Transverse colon (tissue), 4 donors: ENCODE data around the gene MYH7B. TPM values are rescaled to one million over a fixed set of nuclear protein-coding genes. Genes with fewer than 3 reads are reported as not detected.

Experiments
- DNase-seq: peaks from one replicate; pipeline ENCODE4 v3.0.0-alpha.2; 2019
- H3K27ac ChIP-seq, 4 donors: fragments of 200-600 bp; sonication (generic); 2 replicates each; pipeline ENCODE4 v1.5.1; 2016 to 2018; ENCODE audit warnings: inconsistent platforms in 4 of 4
- H3K27me3 ChIP-seq: fragments of 200-600 bp; sonication (generic); 2 replicates; pipeline ENCODE4 v1.5.1; 2017; ENCODE audit warnings: inconsistent platforms
- H3K36me3 ChIP-seq, 4 donors: fragments of 200-600 bp; sonication (generic); 2 replicates each; pipeline ENCODE4 v1.5.1; 2017 to 2019; ENCODE audit warnings: inconsistent platforms in 4 of 4
- H3K4me1 ChIP-seq, 4 donors: fragments of 200-600 bp; sonication (generic); 2 replicates each; pipeline ENCODE4 v1.5.1; 2017 to 2020; ENCODE audit warnings: inconsistent platforms in 4 of 4
- H3K4me3 ChIP-seq, 4 donors: fragments of 200-600 bp; sonication (generic); 1 replicate in 1 of 4; 2 replicates in 3 of 4; pipeline versions ENCODE4 v1.5.1 to v1.6.1; 2017 to 2019; ENCODE audit warnings: inconsistent platforms in 4 of 4
- H3K9me3 ChIP-seq, 2 donors: fragments of 200-600 bp; sonication (generic); 2 replicates each; pipeline ENCODE4 v1.5.1; 2017 to 2019; ENCODE audit warnings: inconsistent platforms in 2 of 2
- EP300 ChIP-seq: sonication (generic); formaldehyde crosslinking; IDR thresholded peaks from one replicate; pipeline ENCODE4 v1.6.1; 2017; ENCODE audit warnings: antibody characterized with exemption, low read depth
- POLR2A ChIP-seq: fragments of 450-650 bp; IDR thresholded peaks from one replicate; pipeline ENCODE4 v1.6.1; 2016; ENCODE audit warnings: antibody characterized with exemption, mild to moderate bottlenecking, moderate library complexity
- POLR2AphosphoS5 ChIP-seq, 3 donors: sonication (generic); formaldehyde crosslinking; IDR thresholded peaks; one replicate each; pipeline ENCODE4 v1.6.1; 2016; ENCODE audit warnings: antibody characterized with exemption in 3 of 3
- WGBS, 2 donors: methylation state at CpG; one replicate each; pipeline ENCODE4 v1.1.5; 2018; ENCODE audit warnings: low coverage in 1 of 2; 5-methylcytosine and 5-hydroxymethylcytosine counted together
- in situ Hi-C, 4 donors: fragments of 200-750 bp; cut with MboI; loops; one replicate each; pipeline versions ENCODE4 v1.15.0 to v1.15.1; 2017; ENCODE audit warnings: low sequenced_read_pairs in 3 of 4, low pct_ligation_motif_present in 1 of 4, low pct_unique_long_range_greater_than_20kb in 1 of 4
- intact Hi-C: fragments of 100-400 bp; cut with DNase I; formaldehyde crosslinking; loops from one replicate; pipeline ENCODE4 v1.15.1; 2023; ENCODE audit warnings: low total_unique reads
- total RNA-seq, 4 donors: library from RNA; depleted of rRNA; stranded (reverse); fragments of >200 nt; gene quantifications; one replicate each; pipeline ENCODE4 v1.1.0, GENCODE V29; 2016
- TF ChIP-seq, protein P1 (sequence below), 5 experiments: fragments of 200-600 bp in 3 of 5; fragments of 450-650 bp in 2 of 5; sonication (generic) in 3 of 5; IDR thresholded peaks; 1 replicate in 2 of 5; 2 replicates in 3 of 5; pipeline ENCODE4 v1.5.1; 2016 to 2017; ENCODE audit warnings: antibody characterized with exemption in 5 of 5, inconsistent platforms in 3 of 5, mild to moderate bottlenecking in 2 of 5, moderate library complexity in 1 of 5

The MYH7B gene
- total RNA-seq, 4 donors from 2014 or later: 0.20 to 0.75 (median 0.52) TPM

DNA sequence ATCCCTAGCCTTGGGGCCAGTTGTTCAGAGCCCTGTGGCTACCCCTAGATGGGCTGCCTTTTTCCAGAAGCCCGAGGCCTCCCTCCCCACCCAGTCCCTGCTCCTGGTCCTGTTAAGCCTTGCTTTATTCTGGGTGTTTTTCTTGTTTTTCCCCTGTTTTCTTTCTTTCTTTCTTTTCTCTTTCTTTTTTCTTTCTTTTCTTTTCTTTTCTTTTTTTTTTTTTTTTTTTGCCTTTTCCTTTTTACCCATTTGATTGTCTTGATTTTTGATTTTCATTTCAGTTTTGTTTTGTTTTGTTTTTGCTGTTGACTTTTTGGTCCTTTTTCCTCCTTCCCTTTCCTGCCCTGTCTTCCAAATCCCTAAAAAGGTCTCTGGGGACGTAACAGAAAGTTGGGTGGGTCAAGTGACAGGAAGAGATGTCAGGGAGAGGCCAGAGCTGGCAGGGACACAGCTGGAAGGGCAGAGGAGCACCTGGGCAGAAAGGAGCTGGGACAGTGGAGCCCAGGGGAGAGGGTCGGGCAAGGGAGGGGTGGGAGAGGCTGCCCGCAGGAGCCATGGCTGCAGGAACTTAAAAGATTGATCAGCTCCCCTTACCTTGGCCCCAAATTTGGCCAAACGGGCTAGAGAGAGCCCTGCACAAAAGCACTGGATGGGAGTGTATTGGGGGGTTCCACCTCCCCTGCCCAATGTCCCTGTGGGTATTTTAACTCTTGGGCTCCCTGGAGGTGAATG, 27.6 kb downstream of the MYH7B start:
- H3K27ac ChIP-seq: peak overlapping the region in 2 of 4 donors; percentile 13 to 46
- no peaks in the 10 kb centered on the region for H3K36me3 ChIP-seq
- no peaks in the 10 kb centered on the region for H3K9me3 ChIP-seq
- no peak overlapping the region for H3K4me3 ChIP-seq
- no peak for DNase-seq
- intact Hi-C loops: no loop called here
- in situ Hi-C loops: no loop called here
- TF ChIP-seq POLR2A (no peak), EP300 (no peak), POLR2AphosphoS5 (IDR thresholded peaks at IDR 0.05) (no peak)
- peaks cover 14% of the 10 kb centered on the region for H3K27me3 ChIP-seq
- 45 to 71% methylated on average over 1 to 5 of the region's 5 CpGs for WGBS, 2 donors
- peaks cover 10 to 25% (median 20%) of the 10 kb centered on the region in 4 donors for H3K4me1 ChIP-seq

DNA sequence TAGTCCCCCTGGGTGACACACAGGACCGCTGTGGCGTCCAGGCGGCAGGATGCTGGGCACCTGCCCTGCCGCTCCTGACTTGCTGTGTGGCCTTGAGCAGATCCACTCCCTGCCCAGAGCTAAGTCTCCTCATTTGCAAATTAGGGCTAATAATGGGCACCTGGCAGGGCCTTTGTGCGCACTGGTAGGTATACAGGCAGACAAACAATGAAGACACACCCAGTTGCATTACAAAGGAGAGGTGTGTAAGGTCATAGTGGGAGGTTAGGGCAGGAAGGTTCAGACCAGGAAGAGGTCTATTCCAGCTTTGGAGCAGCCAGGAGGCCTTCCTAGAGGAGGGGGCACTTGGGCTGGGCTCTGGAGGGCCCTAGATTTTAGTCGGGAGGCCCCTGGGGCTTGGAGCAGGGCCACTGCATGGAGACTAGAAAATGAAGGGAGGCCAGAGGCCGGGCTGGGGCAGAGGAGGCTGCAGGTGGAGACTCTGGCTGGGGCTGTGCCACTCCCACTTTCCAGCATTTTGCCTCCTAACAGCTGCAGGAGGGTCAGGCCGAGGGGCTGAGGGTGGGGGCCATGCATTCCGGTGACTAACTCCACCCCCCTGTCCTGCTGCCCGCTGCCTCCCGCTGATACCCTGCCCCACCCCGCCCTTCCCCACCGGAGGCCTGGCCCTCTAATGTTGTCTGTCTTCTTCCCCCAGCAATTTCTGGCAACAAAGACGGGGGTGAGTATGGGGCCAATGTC, 28.5 kb downstream of the MYH7B start:
- H3K9me3 ChIP-seq: no peaks in the 10 kb centered on the region
- no peaks in the 10 kb centered on the region for H3K36me3 ChIP-seq
- peak overlapping the region in 2 of 4 donors; percentile 22 to 46 for H3K27ac ChIP-seq
- DNase-seq: peak; percentile 33
- in situ Hi-C loops (no loop called here), intact Hi-C loops (no loop called here)
- TF ChIP-seq EP300: no peak
- TF ChIP-seq POLR2A: no peak
- TF ChIP-seq POLR2AphosphoS5 (IDR thresholded peaks at IDR 0.05): no peak
- TF ChIP-seq, protein P1, sequence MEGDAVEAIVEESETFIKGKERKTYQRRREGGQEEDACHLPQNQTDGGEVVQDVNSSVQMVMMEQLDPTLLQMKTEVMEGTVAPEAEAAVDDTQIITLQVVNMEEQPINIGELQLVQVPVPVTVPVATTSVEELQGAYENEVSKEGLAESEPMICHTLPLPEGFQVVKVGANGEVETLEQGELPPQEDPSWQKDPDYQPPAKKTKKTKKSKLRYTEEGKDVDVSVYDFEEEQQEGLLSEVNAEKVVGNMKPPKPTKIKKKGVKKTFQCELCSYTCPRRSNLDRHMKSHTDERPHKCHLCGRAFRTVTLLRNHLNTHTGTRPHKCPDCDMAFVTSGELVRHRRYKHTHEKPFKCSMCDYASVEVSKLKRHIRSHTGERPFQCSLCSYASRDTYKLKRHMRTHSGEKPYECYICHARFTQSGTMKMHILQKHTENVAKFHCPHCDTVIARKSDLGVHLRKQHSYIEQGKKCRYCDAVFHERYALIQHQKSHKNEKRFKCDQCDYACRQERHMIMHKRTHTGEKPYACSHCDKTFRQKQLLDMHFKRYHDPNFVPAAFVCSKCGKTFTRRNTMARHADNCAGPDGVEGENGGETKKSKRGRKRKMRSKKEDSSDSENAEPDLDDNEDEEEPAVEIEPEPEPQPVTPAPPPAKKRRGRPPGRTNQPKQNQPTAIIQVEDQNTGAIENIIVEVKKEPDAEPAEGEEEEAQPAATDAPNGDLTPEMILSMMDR (IDR thresholded peaks at IDR 0.05): no peak
- WGBS, 2 donors: 27% methylated on average over 13 of the region's 14 CpGs; no CpG with 5 or more reads in 1 of the 2 donors
- H3K4me3 ChIP-seq: no peak overlapping the region
- H3K4me1 ChIP-seq: peaks cover 10 to 25% (median 20%) of the 10 kb centered on the region in 4 donors
- H3K27me3 ChIP-seq: peaks cover 14% of the 10 kb centered on the region

DNA sequence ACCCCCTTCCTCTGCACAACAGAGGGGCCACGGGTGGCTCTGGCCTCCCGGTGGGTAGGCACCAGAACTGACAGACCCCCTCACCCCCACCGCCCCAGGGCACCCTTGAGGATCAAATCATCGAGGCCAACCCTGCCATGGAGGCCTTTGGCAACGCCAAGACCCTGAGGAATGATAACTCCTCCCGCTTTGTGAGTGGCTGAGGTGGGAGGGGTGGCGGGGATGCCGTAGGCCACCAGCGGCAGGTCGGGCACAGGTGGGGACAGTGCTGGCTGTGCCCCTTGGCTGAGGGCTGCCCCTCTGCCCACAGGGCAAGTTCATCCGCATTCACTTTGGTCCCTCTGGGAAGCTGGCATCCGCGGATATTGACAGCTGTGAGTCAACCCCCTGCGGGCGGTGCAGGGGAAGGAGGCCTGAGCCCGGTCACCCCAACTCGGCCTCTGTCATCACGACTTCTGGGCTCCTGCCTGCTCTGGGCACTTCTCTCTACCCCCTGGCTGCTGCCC, 29.1 kb downstream of the MYH7B start:
- H3K27ac ChIP-seq: no peak overlapping the region
- WGBS, 2 donors: 82% methylated on average over 18 of the region's 18 CpGs; no CpG with 5 or more reads in 1 of the 2 donors
- peaks cover 14% of the 10 kb centered on the region for H3K27me3 ChIP-seq
- no peak for DNase-seq
- TF ChIP-seq POLR2A: no peak
- H3K9me3 ChIP-seq: no peaks in the 10 kb centered on the region
- intact Hi-C loops: no loop called here
- in situ Hi-C loops: no loop called here
- no peak overlapping the region for H3K4me3 ChIP-seq
- peaks cover 10 to 25% (median 20%) of the 10 kb centered on the region in 4 donors for H3K4me1 ChIP-seq
- no peaks in the 10 kb centered on the region for H3K36me3 ChIP-seq

DNA sequence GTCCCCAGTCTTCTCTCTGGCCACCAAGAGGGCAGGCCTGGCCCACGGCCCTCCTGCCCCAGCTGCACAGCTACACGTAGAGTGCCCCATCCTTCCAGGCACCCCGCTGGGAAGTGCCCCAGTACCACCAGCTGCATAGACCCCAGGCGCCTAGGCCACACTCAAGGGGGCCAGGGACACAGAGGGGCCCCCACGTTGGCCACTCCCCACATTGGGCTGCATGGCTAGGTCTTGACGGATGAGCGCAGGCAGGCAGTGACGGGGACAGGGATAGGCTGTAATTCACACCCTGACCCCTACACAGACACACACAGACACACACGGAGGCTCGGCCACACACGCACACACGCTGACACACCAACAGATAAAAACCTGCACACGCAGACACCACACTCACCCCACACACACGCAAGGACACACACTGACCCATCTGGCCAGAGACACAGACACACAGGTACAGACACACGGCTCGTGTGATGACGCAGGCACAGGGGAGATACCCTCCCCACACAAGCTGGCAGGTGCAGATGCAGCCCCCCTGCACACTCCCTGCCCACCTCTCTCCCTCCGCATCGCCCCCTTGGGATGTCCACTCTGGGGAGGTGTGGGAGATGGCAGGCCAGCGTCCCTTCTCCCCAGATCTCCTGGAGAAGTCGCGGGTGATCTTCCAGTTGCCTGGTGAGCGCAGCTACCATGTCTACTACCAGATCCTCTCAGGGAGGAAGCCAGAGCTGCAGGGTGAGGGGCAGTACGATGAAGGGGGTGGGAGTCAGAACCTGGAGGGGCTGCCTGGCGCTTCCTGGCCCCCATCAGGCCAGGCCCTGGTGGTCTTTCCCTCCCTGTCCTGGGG, 30.0 kb downstream of the MYH7B start:
- in situ Hi-C loops (no loop called here), intact Hi-C loops (no loop called here)
- 78% methylated on average over 15 of the region's 25 CpGs; no CpG with 5 or more reads in 1 of the 2 donors for WGBS, 2 donors
- H3K4me1 ChIP-seq: peaks cover 10 to 25% (median 19%) of the 10 kb centered on the region in 4 donors
- DNase-seq: no peak
- no peak overlapping the region for H3K4me3 ChIP-seq
- TF ChIP-seq, protein P1 (IDR thresholded peaks at IDR 0.05): no peak
- TF ChIP-seq POLR2A (no peak), POLR2AphosphoS5 (IDR thresholded peaks at IDR 0.05) (no peak), EP300 (no peak)
- H3K36me3 ChIP-seq: no peaks in the 10 kb centered on the region
- peaks cover 14% of the 10 kb centered on the region for H3K27me3 ChIP-seq
- no peaks in the 10 kb centered on the region for H3K9me3 ChIP-seq
- no peak overlapping the region for H3K27ac ChIP-seq
